NOMO-1 treated with dmso at 0.1 percent for 144 hours (cell line): ENCODE results near the gene FUT3.

Experiments
- DNase-seq: peaks from one replicate; lab custom pipeline; 2025; ENCODE audit not compliant: unreplicated experiment; lab: John Stamatoyannopoulos, UW

FUT3 gene

DNA sequence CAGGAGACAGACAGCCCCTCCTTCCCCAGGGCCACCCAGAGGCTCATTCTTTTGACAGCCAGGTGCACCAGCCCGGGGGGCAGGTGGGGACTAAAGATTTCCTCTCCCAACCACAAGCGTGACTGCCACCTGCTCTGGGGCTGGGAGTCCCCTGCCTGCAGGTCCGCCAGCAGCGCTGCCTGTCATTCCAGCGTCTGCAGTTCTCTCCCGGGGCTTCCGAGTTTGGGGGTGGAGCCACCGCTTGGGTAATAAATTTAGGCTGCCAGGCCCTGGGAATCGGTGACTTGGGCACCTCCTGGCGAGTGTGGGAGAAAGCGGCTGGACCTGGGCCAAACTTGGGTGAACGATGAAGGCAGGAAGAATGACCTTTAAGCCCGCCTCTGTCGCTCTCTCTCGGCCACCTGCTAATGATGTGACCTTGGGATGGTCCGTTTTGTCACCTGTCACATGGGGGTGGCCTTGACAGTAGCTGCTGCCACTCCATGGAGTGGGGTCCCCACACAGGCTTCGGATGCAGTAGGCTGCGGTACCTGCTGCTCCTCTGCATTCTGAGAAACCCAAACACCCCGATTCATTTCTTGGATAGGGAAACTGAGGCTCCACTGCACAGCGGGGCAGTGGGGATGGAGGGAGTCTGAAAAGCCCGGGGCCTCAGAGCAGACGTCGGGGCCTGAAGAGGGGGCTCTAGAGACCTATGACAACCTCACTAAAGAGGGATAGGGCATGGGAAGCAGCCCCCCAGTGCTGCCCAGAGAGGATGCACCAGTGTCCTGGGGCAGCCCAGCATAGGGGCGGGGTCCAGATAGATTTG lies 24.5 kb downstream of the FUT3 start:
- DNase-seq, result peak; percentile 20

DNA sequence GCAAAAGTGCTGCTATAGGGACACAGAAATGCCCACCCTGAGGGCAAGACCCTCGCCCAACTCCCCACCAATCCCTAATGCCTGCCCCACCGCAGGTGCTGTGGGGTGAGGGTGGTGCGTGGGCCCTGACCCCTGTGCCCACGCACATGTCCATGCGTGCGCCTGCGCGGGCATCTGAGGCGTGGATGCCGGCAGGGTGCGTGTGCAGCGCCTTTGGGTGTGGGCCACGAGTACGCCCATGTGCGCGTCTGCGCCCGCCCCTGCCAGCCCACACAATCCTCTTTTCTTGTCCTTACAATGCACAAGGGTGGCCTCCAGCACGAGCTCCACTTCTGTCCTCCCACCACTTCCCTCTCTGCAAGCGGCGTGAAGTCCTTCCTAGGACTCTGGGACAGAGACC lies 26.1 kb downstream of the FUT3 start:
- no peak for DNase-seq

DNA sequence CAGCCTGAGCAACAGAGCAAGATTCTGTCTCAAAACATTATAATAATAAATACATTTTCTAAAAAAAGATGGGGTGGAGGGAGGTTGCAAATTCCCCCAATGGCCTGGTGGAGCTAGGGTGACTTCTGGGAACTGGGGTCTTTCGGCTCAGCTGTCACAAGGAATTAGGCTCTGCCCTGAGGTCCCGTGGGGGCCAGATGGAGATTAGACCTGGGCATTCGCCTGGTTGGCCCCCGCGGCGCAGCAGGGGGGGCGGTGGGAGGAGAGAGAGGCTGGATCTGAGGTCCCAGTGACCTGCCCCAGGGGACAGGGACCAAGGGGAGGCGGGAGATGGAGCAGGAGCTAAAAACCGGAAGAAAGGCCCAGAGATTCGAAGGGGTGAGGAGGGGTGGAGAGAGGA lies 26.5 kb downstream of the FUT3 start:
- DNase-seq, result no peak

DNA sequence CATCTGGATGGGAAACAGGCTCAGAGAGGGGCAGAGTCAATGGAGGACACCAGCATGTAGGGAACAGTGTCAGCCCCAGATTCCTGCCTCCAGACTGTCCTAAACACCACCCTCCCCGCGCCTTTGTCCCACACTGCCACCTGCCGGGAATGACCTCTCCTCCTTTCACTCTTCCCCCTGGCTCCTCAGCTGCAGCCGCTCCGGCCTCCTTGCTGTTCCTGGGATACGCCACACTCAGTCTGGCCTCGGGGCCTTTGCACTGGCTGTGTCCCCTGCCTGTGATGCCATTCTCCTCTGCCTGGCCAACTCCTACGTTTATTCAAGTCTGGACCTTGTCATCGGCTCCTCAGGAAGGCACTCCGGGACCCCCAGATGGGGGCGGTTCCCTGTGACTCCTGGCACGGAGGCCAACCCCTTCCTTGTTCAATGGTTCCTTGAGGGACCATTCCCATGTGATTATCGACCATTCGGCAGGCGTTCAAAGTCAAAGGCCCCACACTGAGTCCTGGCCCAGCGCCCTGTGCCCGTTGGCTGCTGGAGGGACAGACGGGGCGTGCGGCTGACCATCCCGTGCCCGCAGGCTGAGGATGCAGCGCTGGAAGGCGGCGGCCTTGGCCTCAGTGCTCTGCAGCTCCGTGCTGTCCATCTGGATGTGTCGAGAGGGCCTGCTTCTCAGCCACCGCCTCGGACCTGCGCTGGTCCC lies 27.5 kb downstream of the FUT3 start:
- no peak for DNase-seq

DNA sequence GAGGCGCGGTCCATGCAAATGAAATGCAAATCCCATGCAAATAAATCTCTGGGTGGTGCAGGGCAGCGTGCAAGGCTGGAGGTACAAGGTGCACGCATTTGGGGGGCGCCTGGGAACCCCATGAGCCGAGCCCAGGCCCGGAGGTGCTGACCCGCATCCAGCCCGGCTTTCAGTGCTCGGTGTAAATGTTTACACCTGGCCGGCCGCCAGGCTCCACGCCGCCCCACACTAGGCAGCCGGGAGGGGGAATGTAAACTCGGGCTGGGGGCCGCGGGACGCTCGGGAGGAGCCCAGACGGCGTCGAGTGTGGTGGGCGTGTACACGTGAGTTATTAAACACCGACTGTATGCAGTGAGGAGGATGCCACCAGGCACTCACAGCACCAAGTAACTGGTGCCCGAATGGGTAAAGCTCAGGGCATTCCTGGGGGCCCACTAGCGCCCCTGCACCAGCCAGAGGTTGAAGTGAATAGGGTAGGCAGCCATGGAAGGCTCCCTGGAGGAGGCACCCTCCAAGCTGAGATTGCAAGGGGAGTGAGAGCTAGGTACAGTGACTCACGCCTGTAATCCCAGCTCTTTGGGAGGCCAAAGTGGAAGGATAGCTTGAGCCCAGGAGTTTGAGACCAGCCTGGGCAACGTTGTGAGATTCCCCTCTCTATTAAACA lies 28.9 kb downstream of the FUT3 start:
- no peak for DNase-seq

DNA sequence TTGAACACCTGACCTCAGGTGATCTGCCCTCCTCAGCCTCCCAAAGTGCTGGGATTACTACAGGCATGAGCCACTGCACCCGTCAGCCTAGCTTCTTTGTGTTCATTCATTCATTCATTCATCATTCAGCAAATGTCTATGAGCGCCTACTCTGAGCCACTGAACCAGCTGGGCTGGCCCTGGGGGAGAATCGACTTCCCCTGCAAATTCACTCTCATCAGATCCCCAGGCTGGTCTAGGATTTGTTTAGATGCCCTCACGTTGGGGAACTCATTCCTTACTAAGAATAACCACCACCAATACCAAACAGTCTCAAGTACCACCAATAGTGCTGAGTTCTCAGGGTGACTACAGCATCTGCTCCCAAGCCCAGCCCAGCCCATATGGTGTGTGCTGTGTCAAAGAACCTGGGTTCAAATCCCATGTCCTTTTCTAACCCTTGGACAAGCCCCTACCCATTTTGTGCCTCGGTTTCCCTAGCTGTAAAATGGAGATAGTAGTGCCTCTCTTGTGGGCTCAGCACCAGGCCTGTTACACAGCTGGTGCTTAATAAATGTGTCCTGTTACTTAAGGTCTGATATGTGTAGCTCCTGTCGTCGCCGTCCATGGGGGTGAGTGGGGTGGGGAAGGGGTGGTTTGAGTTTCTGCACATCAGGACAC lies 29.6 kb downstream of the FUT3 start:
- DNase-seq, result no peak

DNA sequence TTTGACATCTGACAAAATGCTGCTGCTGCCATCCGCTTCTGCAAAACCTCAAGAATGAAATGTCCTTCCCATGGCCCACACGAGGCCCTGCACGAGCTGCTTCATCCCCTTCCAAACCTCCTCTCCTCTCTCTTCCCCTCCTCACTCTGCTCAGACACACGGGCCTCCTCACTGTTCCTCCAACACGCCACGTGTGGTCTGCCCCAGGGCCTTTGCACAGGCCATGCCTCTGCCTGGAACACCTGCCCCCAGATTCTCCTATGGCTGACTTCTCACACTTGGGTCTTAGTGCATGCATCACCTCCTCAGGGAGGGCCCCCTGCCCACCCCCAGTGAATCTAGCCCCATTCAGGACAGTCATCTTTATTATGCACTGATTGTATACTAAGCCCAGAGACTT lies 30.5 kb downstream of the FUT3 start:
- no peak for DNase-seq

DNA sequence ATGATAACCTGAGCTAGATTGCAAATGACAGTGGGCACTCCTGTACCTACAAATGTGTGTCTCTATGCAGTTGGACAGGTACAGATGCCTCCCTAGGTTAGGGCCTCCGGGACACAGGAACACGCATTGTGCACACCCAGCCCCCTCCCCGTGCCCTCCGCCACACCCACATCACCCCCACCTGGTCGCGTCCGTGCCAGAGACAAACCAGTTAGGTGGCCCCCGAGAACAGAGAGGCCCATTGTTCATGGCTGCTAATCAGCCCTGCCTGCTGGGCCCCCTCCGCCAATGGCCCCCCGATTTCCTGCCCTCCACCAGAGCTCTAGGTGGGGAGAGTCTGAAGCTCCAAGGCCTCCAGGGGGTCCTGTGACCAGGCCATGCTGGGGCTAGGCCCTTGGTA lies 32.7 kb downstream of the FUT3 start:
- no peak for DNase-seq

DNA sequence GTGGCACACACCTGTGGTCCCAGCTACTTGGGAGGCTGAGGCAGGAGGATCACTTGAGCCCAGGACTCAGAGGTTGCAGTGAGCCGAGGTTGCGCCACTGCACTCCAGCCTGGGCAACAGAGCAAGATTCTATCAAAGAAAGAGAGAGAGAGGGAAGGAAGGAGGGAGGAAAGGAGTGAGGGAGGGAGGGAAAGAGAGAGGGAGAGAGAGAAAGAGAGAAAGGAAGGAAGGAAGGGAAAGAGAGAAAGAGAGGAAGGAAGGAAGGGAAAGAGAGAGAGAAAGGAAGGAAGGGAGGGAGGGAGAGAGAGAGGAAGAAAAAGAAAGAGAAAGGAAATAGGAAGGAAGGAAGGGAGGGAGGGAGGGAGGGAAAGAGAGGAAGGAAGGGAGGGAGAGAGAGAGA lies 34.0 kb downstream of the FUT3 start:
- DNase-seq, result no peak

DNA sequence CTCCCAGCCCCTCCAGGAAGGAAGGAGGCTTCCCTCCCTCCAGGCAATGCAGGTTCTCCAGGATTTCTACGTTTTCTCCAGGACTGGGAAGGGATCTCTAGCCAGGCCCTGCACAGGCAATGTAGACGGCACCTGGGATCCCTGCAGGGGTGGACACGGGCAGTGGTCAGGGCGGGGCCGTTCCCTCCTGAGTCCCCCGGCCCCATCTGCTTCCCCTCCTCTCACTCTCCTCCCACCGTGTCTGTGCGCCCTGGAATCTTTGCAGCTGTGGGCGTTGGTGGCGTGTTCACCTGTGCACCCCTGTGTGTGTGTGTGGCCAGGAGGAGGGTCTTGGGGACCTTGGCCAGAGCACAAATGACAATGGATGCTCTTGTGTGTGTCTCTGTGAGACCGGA lies 36.4 kb downstream of the FUT3 start:
- no peak for DNase-seq

DNA sequence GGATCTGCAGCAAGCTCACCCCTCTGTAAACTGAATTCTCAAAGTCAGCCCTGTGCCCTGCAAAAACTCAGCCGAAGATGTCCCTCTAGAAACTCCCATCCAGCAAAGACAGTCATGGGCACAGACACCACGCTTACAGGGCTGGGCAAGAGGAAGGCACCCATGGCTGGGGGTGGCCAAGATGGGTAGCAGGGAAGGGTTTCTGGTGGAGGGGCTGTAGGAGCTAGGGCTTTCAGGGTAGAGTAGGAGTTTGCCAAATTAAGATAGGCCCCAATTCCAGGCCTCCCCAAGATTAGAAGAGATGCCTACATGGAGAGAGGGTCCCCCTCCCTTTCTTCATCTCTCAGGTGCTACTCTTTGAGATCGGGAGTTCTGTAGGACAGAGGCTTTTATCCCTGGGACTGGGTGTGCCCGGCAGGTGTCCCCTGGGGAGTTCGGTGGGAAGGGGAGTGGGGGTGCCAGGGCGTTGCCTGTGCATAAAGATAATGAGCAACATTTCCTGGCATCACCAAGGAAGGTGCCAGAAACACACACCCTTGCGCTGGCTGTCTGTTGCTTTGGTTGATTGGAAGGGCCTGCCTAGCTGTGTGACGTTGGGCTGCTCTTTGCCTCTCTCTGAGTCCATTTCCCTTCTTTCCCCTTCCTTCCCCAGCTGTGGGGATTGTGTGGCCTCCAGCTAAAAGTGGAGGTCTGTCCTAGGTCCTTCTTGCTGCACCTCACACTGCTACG lies 37.0 kb downstream of the FUT3 start:
- no peak for DNase-seq

DNA sequence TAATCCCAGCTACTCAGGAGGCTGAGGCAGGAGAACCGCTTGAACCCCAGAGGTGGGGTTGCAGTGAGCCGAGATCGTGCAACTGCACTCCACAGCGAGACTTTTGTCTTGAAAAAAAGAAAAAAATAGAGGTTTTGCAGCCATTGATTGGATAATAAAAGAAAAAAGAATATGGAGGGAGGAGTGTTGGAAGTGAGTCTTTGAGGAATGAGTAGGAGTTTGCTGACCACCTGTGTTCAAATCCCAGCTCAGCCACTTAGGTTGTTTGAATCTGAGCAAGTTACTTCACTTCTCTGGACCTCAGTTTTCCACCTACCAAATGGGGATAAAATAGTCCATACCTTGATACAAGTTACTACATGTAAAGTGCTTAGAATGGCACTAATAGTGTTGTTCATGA lies 40.1 kb downstream of the FUT3 start:
- no peak for DNase-seq

DNA sequence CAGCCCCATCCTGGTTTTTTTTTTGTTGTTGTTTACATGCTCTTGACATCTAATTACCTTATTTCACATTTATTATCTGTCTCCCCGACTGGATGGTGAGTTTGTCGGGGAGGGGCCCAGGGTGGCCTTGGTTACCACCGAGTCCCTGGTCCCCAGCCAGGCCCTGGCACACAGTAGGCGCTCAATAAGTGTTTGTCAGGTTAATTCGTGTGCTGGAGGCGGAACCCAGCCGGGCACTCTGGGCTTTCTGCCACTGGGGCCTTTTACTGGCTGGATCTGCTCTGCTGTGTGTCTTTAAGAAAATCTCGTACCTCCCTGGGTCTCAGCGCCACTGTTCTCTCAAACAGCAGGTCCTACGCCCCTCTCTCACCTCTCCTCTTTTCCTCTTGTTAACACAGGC lies 41.8 kb downstream of the FUT3 start:
- no peak for DNase-seq

DNA sequence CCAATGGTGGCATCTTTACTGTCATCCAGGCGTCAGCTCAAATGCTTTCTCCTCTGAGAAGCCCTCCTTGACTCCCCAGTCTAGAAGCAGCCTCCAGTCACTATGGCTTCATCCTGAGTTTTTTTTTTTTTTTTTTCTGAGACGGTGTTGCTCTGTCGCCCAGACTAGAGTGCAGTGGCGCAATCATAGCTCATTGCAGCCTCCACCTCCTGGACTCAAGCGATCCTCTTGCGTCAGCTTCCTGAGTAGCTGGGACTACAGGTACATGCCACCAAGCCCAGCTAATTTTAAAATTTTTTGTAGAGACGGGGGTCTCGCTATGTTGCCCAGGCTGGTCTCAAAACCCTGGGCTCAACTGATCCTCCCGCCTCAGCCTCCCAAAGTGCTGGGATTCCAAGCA lies 42.2 kb downstream of the FUT3 start:
- DNase-seq, result peak; percentile 34

DNA sequence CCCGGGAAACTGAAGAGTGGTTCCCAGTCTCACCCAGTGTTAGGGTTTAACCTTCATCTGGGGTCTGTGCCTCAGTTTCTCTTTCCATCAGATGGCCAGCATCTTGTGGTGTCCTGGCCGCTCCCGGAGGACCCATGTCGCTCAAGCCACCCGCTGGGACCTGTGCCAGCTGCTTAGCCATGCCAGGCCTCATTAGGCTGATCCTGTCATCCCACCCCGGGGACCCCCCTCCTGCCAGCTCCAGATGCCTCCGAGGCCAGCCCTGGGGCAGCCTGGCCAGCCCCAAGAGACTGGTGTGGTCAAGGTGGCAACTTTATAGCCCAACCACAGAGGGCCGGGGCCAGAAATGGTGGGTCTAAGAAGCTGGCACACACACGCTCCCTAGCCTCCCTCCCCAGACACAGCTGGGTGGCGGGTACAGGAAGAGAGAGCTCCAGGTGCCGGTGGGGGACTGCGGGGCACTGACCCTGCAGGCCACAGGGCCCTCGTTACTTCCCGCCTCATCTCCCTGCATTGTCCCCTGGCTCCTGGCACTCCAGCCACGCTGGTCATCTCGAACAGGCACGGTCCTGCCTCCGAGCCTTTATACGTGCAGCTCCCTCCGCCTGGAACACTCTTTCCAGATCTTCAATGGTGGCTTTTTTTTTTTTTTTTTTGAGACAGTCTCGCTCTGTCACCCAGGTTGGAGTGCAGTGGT lies 43.0 kb downstream of the FUT3 start:
- no peak for DNase-seq

DNA sequence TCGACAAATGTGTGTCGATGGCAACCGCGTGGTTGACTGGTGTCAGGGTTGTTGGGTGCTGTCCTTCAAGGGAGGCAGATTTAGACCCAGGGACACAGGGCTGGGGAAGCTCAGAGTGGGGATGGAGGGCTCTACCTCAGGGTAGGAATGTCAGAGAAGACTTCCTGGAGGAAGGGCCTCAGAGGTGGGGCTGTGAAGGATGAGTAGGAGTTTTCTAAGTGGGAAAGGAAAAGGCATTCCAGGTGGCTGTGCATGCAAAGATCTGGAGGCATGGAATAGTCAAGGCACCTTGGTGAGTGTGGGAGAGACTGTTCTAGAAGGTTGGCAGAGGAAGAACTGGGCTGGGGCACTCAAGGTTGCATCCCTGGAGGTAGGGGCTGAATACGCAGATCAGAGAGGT lies 44.3 kb downstream of the FUT3 start:
- no peak for DNase-seq

DNA sequence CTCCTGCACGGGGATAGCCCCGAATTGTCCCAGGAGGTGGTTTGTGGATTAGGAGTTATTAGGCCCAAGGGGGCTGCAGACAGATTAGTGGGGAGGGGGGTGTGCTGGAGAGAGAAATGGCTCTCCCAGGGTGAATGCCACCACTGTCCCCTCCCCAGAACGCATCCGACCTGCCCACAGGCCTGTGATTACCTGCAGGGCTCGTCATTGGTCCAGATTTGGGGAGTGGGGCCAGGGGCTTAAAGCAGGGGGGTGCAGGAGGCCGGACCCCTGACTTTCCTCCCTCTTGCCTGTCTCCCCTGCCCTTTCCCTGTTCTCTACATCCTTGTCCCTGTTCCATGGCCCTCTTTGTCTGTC lies 45.1 kb downstream of the FUT3 start:
- no peak for DNase-seq

DNA sequence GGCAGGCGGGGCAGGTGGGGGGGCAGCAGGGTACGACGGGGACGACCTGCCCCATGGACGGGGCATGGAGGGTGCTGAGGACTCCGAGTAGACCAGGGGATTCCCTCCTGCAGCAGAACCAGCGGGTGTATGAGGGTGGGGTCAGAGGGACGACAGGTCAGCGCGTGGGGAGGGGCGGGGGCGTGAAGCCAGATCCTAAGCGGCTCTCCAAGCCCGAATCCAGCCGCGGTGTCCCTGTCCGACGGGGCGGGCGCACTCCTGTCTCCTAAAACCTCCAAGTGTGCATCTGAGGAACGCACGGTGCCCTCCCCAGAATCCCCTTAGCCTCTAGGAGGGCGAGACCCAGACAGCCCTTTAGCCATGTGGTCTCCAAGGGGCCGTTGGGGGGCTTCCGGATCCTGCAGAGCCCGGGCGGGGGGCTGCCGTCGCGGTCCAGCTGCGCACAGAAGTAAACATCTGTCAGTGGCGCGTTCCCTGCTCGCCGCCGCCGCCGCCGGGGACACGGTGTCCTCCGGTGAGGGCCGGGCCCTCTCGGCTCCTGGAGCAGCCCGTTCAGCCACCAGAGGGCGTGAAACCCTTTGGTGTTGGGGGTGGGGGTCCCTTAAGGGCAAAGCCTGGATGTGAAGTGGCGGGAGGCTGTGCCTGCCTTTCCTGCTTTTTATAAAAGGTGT lies 45.7 kb downstream of the FUT3 start:
- DNase-seq, result no peak

DNA sequence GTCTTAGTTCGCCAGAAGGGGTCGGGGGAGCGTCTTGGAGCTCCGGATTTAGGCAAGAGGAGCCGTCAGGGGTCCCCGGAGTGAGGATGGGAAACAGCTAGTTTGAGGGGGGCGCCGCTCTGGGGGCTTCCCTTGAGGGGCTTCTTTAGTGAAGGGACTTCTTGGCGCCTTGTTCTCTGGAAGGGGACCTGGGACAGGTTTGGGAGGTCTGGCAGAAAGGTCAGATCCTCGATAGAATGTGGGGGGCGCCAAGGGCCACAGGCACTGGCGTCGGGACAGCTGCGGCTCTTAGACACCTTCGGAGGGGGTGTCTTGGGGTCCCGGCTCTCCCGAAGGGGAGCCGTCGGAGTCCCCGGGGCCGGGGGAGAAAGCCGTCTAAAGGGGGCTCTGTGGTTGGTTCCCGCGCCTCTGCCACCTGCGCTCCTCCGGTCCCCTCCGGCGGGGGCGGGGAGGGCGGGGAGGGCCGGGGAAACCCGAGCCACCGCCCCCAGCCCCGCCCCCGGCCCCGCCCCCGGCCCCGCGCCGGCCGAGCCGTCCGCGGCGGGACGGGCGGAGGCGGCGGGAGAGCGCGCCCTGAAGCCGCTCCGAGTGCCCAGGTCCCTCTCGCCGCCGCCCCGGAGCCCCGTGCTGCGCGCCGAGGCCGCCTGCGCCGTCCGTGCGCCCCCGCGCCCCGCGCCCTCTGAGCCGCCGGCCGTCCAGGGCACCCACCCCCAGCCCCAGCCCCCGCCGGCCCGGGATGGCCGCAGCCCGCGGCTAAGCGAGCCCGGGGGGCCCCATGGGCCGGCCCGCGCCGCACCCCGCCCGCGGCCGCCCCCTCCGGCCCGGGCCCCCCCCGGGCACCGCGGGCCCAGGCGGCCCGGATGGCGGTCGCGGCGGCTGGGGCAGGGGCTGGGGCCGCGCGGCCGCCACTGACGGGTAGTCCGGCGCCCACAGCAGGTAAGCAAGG lies 46.5 kb downstream of the FUT3 start, which contains the start of gene NRTN:
Gene NRTN, plus strand, starts transcription at position 552 of the 946 bp plus-strand sequence. CDS start 19,099 bp downstream, outside the sequence.
- DNase-seq, result no peak
